ENCODE measurements around the gene IFT52.

DNA sequence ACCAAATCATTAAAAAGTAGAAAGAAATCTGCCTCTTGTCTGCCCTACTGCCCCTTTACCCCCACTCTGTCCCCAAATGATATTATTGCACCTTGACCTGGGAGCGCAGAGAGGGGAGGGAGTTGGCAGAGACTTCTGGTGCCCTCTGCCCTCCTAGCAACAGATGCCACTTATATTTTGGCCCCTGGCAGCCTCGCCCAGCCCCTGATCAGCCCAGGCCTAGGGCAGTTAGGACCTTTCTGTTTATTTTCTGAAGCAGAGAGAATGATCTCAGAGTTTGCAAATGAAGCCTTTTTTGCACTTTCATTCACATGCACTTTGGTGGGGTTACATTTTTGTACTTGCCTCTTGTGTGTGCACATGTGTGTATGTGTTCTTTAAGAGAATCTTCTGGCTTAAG, 40.3 kb upstream of the IFT52 start:
- no peak for TF ChIP-seq EP300 (IDR thresholded peaks at IDR 0.05)
- TF ChIP-seq, protein P1, sequence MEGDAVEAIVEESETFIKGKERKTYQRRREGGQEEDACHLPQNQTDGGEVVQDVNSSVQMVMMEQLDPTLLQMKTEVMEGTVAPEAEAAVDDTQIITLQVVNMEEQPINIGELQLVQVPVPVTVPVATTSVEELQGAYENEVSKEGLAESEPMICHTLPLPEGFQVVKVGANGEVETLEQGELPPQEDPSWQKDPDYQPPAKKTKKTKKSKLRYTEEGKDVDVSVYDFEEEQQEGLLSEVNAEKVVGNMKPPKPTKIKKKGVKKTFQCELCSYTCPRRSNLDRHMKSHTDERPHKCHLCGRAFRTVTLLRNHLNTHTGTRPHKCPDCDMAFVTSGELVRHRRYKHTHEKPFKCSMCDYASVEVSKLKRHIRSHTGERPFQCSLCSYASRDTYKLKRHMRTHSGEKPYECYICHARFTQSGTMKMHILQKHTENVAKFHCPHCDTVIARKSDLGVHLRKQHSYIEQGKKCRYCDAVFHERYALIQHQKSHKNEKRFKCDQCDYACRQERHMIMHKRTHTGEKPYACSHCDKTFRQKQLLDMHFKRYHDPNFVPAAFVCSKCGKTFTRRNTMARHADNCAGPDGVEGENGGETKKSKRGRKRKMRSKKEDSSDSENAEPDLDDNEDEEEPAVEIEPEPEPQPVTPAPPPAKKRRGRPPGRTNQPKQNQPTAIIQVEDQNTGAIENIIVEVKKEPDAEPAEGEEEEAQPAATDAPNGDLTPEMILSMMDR (IDR thresholded peaks at IDR 0.05), result no peak
- TF ChIP-seq POLR2AphosphoS5 (IDR thresholded peaks at IDR 0.05), result no peak
